A172 (cell line): Measurements from ENCODE around the gene FUZ. TPM values are rescaled to one million over a fixed set of nuclear protein-coding genes. Genes with fewer than 3 reads are reported as not detected.
A peak's percentile ranks its signal among the peaks of the same experiment; 100 is the strongest.

Experiments used
- DNase-seq: peaks from one replicate; pipeline ENCODE4 v3.0.0-alpha.2; 2015; ENCODE audit warnings: low spot score
- total RNA-seq: library from RNA; depleted of rRNA; stranded (reverse); fragments of >200 nt; shearing (Covaris generic); gene quantifications from 2 replicates; pipeline ENCODE4 v1.2.3, GENCODE V29; 2014; rRNA removed

FUZ gene
- total RNA-seq, result 17.6 and 19.0 TPM in 2 replicates

- DNase-seq, result peak; percentile 99
Observed at GRCh38 chr19:49812997-49813861, at the start of gene FUZ. FUZ (minus strand) TSS chr19:49813292; CDS start chr19:49813106, 186 bp downstream.

GRCh38 chr19:49862391-49863253, 49.5 kb upstream of the FUZ start:
- DNase-seq, result no peak

GRCh38 chr19:49861541-49862378, 48.7 kb upstream of the FUZ start:
- no peak for DNase-seq

- DNase-seq, result peak; percentile 53
Observed at GRCh38 chr19:49861107-49861506, 48.0 kb upstream of the FUZ start.

- DNase-seq, result no peak
Observed at GRCh38 chr19:49860336-49861102, 47.4 kb upstream of the FUZ start.

- no peak for DNase-seq
Observed at GRCh38 chr19:49859682-49860335, 46.7 kb upstream of the FUZ start.

- peak; percentile 48 for DNase-seq
Observed at GRCh38 chr19:49858088-49858985, 45.2 kb upstream of the FUZ start.

- no peak for DNase-seq
Observed at GRCh38 chr19:49857838-49858087, 44.7 kb upstream of the FUZ start.

GRCh38 chr19:49857061-49857837, 44.2 kb upstream of the FUZ start:
- DNase-seq, result no peak

- no peak for DNase-seq
Observed at GRCh38 chr19:49856574-49857021, 43.5 kb upstream of the FUZ start.

- DNase-seq, result no peak
Observed at GRCh38 chr19:49855676-49856573, 42.8 kb upstream of the FUZ start.

- no peak for DNase-seq
Observed at GRCh38 chr19:49855277-49855675, 42.2 kb upstream of the FUZ start.

- no peak for DNase-seq
Observed at GRCh38 chr19:49854378-49855263, 41.5 kb upstream of the FUZ start.

- DNase-seq, result no peak
Observed at GRCh38 chr19:49853852-49854377, 40.8 kb upstream of the FUZ start.

GRCh38 chr19:49852631-49853126, 39.6 kb upstream of the FUZ start:
- no peak for DNase-seq
